Spinal cord (tissue), 10 donors: ENCODE data around the gene SEC22A. TPM values are rescaled to one million over a fixed set of nuclear protein-coding genes. Genes with fewer than 3 reads are reported as not detected.

Experiments
- DNase-seq, 6 donors: peaks; one replicate each; pipeline versions ENCODE4 v3.0.0 to v3.0.0-alpha.2; 2013 to 2015; ENCODE audit warnings: low spot score in 6 of 6, low read depth in 4 of 6
- H3K27ac ChIP-seq: one replicate; pipeline ENCODE4 v1.5.1; 2013; ENCODE audit warnings: low read depth, low read length, control low read depth
- H3K27me3 ChIP-seq: one replicate; pipeline ENCODE4 v1.6.1; 2013; ENCODE audit warnings: low read length; ENCODE audit not compliant: control insufficient read depth, insufficient read depth
- H3K36me3 ChIP-seq: one replicate; pipeline ENCODE4 v1.6.1; 2013; ENCODE audit warnings: low read length; ENCODE audit not compliant: control insufficient read depth, insufficient read depth
- H3K4me1 ChIP-seq: one replicate; pipeline ENCODE4 v1.6.1; 2013; ENCODE audit warnings: low read length; ENCODE audit not compliant: control insufficient read depth, insufficient read depth
- H3K4me3 ChIP-seq: one replicate; pipeline ENCODE4 v1.5.1; 2013; ENCODE audit warnings: low read depth, low read length, control low read depth
- H3K9me3 ChIP-seq: one replicate; pipeline ENCODE4 v1.6.1; 2013; ENCODE audit warnings: low read length; ENCODE audit not compliant: control insufficient read depth, insufficient read depth
- WGBS: methylation state at CpG from one replicate; pipeline ENCODE4 v1.1.5; 2013; ENCODE audit warnings: missing lambda C conversion rate; ENCODE audit not compliant: insufficient coverage; 5-methylcytosine and 5-hydroxymethylcytosine counted together
- polyA plus RNA-seq, 2 donors: library from polyadenylated mRNA; unstranded; fragments of 120-200 nt; gene quantifications; one replicate each; pipeline ENCODE4 v1.2.1, GENCODE V29; 2013; ENCODE audit not compliant: insufficient read length in 2 of 2
- total RNA-seq, 2 donors: library from RNA; depleted of rRNA in 1 of 2; stranded (reverse); fragments of 120-200 nt in 1 of 2; fragments of >200 nt in 1 of 2; gene quantifications; one replicate each; pipeline versions ENCODE4 v1.2.3 to v1.2.4, GENCODE V29; 2013 to 2014
- donor health status: healthy.

Gene SEC22A
- total and polyA plus RNA-seq, 4 donors, result 17.3 to 60.6 (median 26.8) TPM

- WGBS, result 94% methylated on average over 11 of the region's 14 CpGs
- no peaks in the 10 kb centered on the region for H3K9me3 ChIP-seq
- H3K4me1 ChIP-seq, result peaks cover 3% of the 10 kb centered on the region
- no peak for DNase-seq
- no peak overlapping the region for H3K27ac ChIP-seq
- no peaks in the 10 kb centered on the region for H3K27me3 ChIP-seq
- peaks cover 72% of the 10 kb centered on the region for H3K36me3 ChIP-seq
- H3K4me3 ChIP-seq, result no peak overlapping the region
Measured at GRCh38 chr3:123317716-123318115, 116.0 kb downstream of the SEC22A start.

GRCh38 chr3:123318374-123318773, 116.6 kb downstream of the SEC22A start:
- Histone ChIP-seq H3K9me3 (no peaks in the 10 kb centered on the region), H3K4me1 (peaks cover 3% of the 10 kb centered on the region), H3K27ac (no peak overlapping the region), H3K36me3 (peaks cover 70% of the 10 kb centered on the region), H3K4me3 (no peak overlapping the region), H3K27me3 (no peaks in the 10 kb centered on the region)
- DNase-seq, result no peak
- WGBS, result 86% methylated on average over 3 of the region's 3 CpGs

- Histone ChIP-seq H3K4me1 (peaks cover 4% of the 10 kb centered on the region), H3K27me3 (no peaks in the 10 kb centered on the region), H3K27ac (no peak overlapping the region), H3K9me3 (no peaks in the 10 kb centered on the region), H3K36me3 (peaks cover 70% of the 10 kb centered on the region), H3K4me3 (no peak overlapping the region)
- 35% methylated on average over 10 of the region's 10 CpGs for WGBS
- no peak for DNase-seq
Measured at GRCh38 chr3:123319760-123320159, 118.0 kb downstream of the SEC22A start.

GRCh38 chr3:123320221-123320620, 118.5 kb downstream of the SEC22A start:
- Histone ChIP-seq H3K4me1 (peaks cover 4% of the 10 kb centered on the region), H3K9me3 (no peaks in the 10 kb centered on the region), H3K27me3 (no peaks in the 10 kb centered on the region), H3K36me3 (peaks cover 70% of the 10 kb centered on the region), H3K27ac (no peak overlapping the region), H3K4me3 (no peak overlapping the region)
- WGBS, result 81% methylated on average over 5 of the region's 5 CpGs
- DNase-seq, result no peak

- Histone ChIP-seq H3K4me1 (peaks cover 4% of the 10 kb centered on the region), H3K9me3 (no peaks in the 10 kb centered on the region), H3K27ac (no peak overlapping the region), H3K36me3 (peaks cover 79% of the 10 kb centered on the region), H3K27me3 (no peaks in the 10 kb centered on the region), H3K4me3 (no peak overlapping the region)
- no peak for DNase-seq
- 80% methylated on average over 8 of the region's 8 CpGs for WGBS
Measured at GRCh38 chr3:123321806-123322205, 120.1 kb downstream of the SEC22A start.

GRCh38 chr3:123322866-123323265, 121.1 kb downstream of the SEC22A start:
- no peak for DNase-seq
- 80% methylated on average over 11 of the region's 11 CpGs for WGBS
- H3K27me3 ChIP-seq, result no peaks in the 10 kb centered on the region
- no peaks in the 10 kb centered on the region for H3K9me3 ChIP-seq
- H3K4me1 ChIP-seq, result peaks cover 4% of the 10 kb centered on the region
- H3K27ac ChIP-seq, result no peak overlapping the region
- H3K36me3 ChIP-seq, result peaks cover 82% of the 10 kb centered on the region
- H3K4me3 ChIP-seq, result no peak overlapping the region

Other genes with a start within 250 kb of the SEC22A start
- 10 to 100 TPM; 14.2 to 20.9 TPM for gene SEMA5B, start 174.2 kb upstream of the SEC22A start, total RNA-seq
- 10 to 100 TPM; 57.3 to 65.5 TPM for gene SEMA5B, start 174.2 kb upstream of the SEC22A start, polyA plus RNA-seq
- 10 to 100 TPM in 1 of 2 donors, 1 to 10 TPM in 1; 9.5 to 16.9 TPM for gene PDIA5, start 134.9 kb upstream of the SEC22A start, total RNA-seq
- gene PDIA5, start 134.9 kb upstream of the SEC22A start, polyA plus RNA-seq, result 10 to 100 TPM; 11.5 to 15.6 TPM
- gene ADCY5, start 247.1 kb downstream of the SEC22A start, total RNA-seq, result 10 to 100 TPM; 29.5 to 56.7 TPM
- gene ADCY5, start 247.1 kb downstream of the SEC22A start, polyA plus RNA-seq, result 10 to 100 TPM; 37.9 to 45.5 TPM